HEK293T (cell line): ENCODE results near the gene FGGY.

Source experiments
- CTCF ChIA-PET: fragments of 350-600 bp; formaldehyde crosslinking; extraction: SDS; loops from one replicate; lab custom pipeline; 2021; ENCODE audit warnings: antibody characterized with exemption, inconsistent platforms; lab: Yijun Ruan, JAX
- POLR2A ChIA-PET: fragments of 350-600 bp; formaldehyde crosslinking; extraction: SDS; loops from one replicate; lab custom pipeline; 2020; ENCODE audit warnings: antibody characterized with exemption, inconsistent platforms; lab: Yijun Ruan, JAX
- DNase-seq: peaks from one replicate; pipeline ENCODE4 v3.0.0; 2012; ENCODE audit warnings: mixed read lengths; ENCODE audit errors: extremely low spot score
- ARNT ChIP-seq: fragments of 450-650 bp; IDR thresholded peaks from 2 replicates; pipeline ENCODE4 v1.6.1; 2017; ENCODE audit warnings: mild to moderate bottlenecking
- BHLHE40 ChIP-seq: fragments of 450-650 bp; IDR thresholded peaks from 2 replicates; pipeline ENCODE4 v1.6.1; 2016; ENCODE audit warnings: mild to moderate bottlenecking, moderate library complexity, borderline replicate concordance
- CTBP1 ChIP-seq: fragments of 450-650 bp; IDR thresholded peaks from 2 replicates; pipeline ENCODE4 v1.6.1; 2016; ENCODE audit warnings: borderline replicate concordance
- ELF4 ChIP-seq: fragments of 450-650 bp; IDR thresholded peaks from 2 replicates; pipeline ENCODE4 v1.6.1; 2017; ENCODE audit warnings: antibody characterized with exemption
- FOXA1 ChIP-seq: fragments of 450-650 bp; IDR thresholded peaks from 2 replicates; pipeline ENCODE4 v1.6.1; 2016; ENCODE audit warnings: mild to moderate bottlenecking
- FOXK2 ChIP-seq: fragments of 450-650 bp; IDR thresholded peaks from 2 replicates; pipeline ENCODE4 v1.6.1; 2016; ENCODE audit warnings: mild to moderate bottlenecking
- FOXM1 ChIP-seq: fragments of 450-650 bp; IDR thresholded peaks from 2 replicates; pipeline ENCODE4 v1.6.1; 2017; ENCODE audit warnings: mild to moderate bottlenecking, borderline replicate concordance
- HDGF ChIP-seq: fragments of 450-650 bp; IDR thresholded peaks from 2 replicates; pipeline ENCODE4 v1.6.1; 2017; ENCODE audit warnings: antibody characterized with exemption, borderline replicate concordance
- L3MBTL2 ChIP-seq: fragments of 450-650 bp; conservative IDR thresholded peaks from 2 replicates; pipeline ENCODE4 v1.6.1; 2016; ENCODE audit warnings: mild to moderate bottlenecking
- LEF1 ChIP-seq: fragments of 450-650 bp; IDR thresholded peaks from 2 replicates; pipeline ENCODE4 v1.6.1; 2017; ENCODE audit warnings: mild to moderate bottlenecking, borderline replicate concordance
- NFRKB ChIP-seq: fragments of 450-650 bp; IDR thresholded peaks from 2 replicates; pipeline ENCODE4 v1.6.1; 2016; ENCODE audit warnings: mild to moderate bottlenecking, moderate library complexity
- PKNOX1 ChIP-seq: fragments of 450-650 bp; IDR thresholded peaks from 2 replicates; pipeline ENCODE4 v1.6.1; 2016
- SP1 ChIP-seq: fragments of 450-650 bp; IDR thresholded peaks from 2 replicates; pipeline ENCODE4 v1.6.1; 2017
- SUZ12 ChIP-seq: fragments of 450-650 bp; IDR thresholded peaks from 2 replicates; pipeline ENCODE4 v1.6.1; 2016; ENCODE audit warnings: mild to moderate bottlenecking
- TARDBP ChIP-seq: fragments of 450-650 bp; IDR thresholded peaks from 2 replicates; pipeline ENCODE4 v1.6.1; 2016
- ZNF384 ChIP-seq: fragments of 450-650 bp; IDR thresholded peaks from 2 replicates; pipeline ENCODE4 v1.6.1; 2016

FGGY gene

GRCh38 chr1:59356627-59357026, 59.7 kb downstream of the FGGY start:
- ChIA-PET CTCF (no interaction called here), POLR2A (no interaction called here)
- TF ChIP-seq PKNOX1, result no peak
- TF ChIP-seq SUZ12, result no peak
- no peak for TF ChIP-seq HDGF
- TF ChIP-seq NFRKB, result no peak
- DNase-seq, result no peak

- DNase-seq, result no peak
- CTCF ChIA-PET, result no interaction called here
- no peak for TF ChIP-seq FOXM1
- no peak for TF ChIP-seq SP1
- TF ChIP-seq L3MBTL2, result no peak
- no peak for TF ChIP-seq HDGF
- no peak for TF ChIP-seq ARNT
- TF ChIP-seq BHLHE40, result no peak
- TF ChIP-seq FOXA1, result no peak
- TF ChIP-seq TARDBP, result no peak
- TF ChIP-seq PKNOX1, result no peak
- no peak for TF ChIP-seq NFRKB
- TF ChIP-seq SUZ12, result no peak
- TF ChIP-seq ELF4, result no peak
- no peak for TF ChIP-seq CTBP1
- TF ChIP-seq LEF1, result no peak
- TF ChIP-seq ZNF384, result no peak
- TF ChIP-seq FOXK2, result no peak
- POLR2A ChIA-PET, result no interaction called here
These were observed 60.9 kb downstream of the FGGY start for GRCh38 chr1:59357645-59358320.

- CTCF ChIA-PET, result interaction anchor here (0.6 kb wide), 1 partner anchor 9 kb away, joined by 3 read pairs; no protein-coding TSS in a partner anchor
- DNase-seq, result no peak
- POLR2A ChIA-PET, result interaction anchor here (1.3 kb wide), 1 partner anchor 576 kb away, joined by 4 read pairs; the partner anchor contains the start of gene JUN
- no peak for TF ChIP-seq LEF1
- no peak for TF ChIP-seq SUZ12
These were observed 62.4 kb downstream of the FGGY start for GRCh38 chr1:59359325-59359724.

GRCh38 chr1:59360170-59360569, 63.3 kb downstream of the FGGY start:
- POLR2A ChIA-PET, result interaction anchor here (0.7 to 1.3 kb wide), 2 partner anchors 33 to 576 kb away, joined by 3 to 4 read pairs; partner anchors contain the start of gene JUN

GRCh38 chr1:59360729-59361128, 63.8 kb downstream of the FGGY start:
- CTCF ChIA-PET, result no interaction called here
- POLR2A ChIA-PET, result interaction anchor here (0.7 kb wide), 1 partner anchor 32 kb away, joined by 3 read pairs; no protein-coding TSS in a partner anchor
- TF ChIP-seq BHLHE40 (no peak), L3MBTL2 (no peak), SP1 (no peak), PKNOX1 (no peak), NFRKB (no peak), SUZ12 (no peak), FOXK2 (no peak), CTBP1 (no peak), FOXM1 (no peak), ARNT (no peak), LEF1 (no peak), ZNF384 (no peak), ELF4 (no peak), FOXA1 (no peak), HDGF (no peak)
- no peak for DNase-seq

More at GRCh38 chr1:59360170-59360569, 63.3 kb downstream of the FGGY start:
- no peak for TF ChIP-seq CTBP1
- CTCF ChIA-PET, result no interaction called here
- no peak for DNase-seq

GRCh38 chr1:59361766-59362165, 64.9 kb downstream of the FGGY start:
- CTCF ChIA-PET, result no interaction called here
- TF ChIP-seq ARNT (no peak), LEF1 (no peak), L3MBTL2 (no peak), SP1 (no peak), SUZ12 (no peak), HDGF (no peak), ELF4 (no peak), FOXA1 (no peak), FOXK2 (no peak), BHLHE40 (no peak), CTBP1 (no peak), PKNOX1 (no peak), FOXM1 (no peak), ZNF384 (no peak), TARDBP (no peak), NFRKB (no peak)
- POLR2A ChIA-PET, result no interaction called here
- DNase-seq, result no peak
